HG03045 (cell line): ENCODE results near the gene PPP1R2.
"Not testable (repeated sequence)": the region's sequence is repeated elsewhere in the genome, so short reads cannot be mapped to it uniquely, and the experiment has no call there.

Source experiments
- ATAC-seq: cut with Tn5 transposase; IDR thresholded peaks from one replicate; pipeline ENCODE4 v1.9.1; 2021; ENCODE audit warnings: mild to moderate bottlenecking, moderate library complexity; ENCODE audit not compliant: unreplicated experiment

Gene PPP1R2

DNA sequence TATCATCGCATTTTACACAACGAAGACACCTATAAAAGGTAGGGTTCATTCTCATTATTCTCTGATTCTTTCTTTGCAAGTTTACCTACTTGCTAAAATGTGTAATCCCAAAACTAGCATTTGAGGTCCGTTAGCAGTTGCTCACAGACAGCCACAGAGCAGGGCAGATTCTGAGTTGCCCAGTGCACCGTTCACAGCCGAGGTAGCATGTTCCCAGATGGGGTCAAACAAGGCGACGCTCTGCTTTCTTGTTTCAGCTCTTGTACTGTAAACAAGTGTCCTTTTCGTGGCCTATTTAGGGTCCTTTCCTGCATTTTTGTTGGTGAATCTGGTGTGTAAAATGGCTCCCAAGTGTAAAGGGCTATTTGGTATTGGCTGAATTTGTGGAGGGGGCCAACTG, 3.1 kb downstream of the PPP1R2 start:
- ATAC-seq, result no peak

DNA sequence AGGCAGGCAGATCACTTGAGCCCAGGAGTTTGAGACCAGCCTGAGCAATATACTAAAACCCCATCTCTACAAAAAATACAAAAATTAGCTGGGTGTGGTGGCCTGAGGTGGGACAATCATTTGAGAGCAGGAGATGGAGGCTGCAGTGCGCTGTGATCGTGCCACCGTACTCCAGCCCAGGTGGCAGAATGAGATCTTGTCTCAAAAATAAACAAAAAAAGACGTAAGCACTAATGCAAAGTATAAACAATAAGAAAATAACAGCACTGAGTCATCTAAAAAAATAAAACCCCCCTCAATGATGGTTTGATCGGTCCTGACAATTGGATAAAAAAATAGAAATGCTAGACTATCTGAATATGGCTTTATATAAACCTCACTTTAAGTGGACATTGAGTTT, 3.6 kb downstream of the PPP1R2 start:
- ATAC-seq, result no peak

- ATAC-seq, result peak; percentile 55
Observed at GRCh38 chr3:195537995-195538394, 5.1 kb downstream of the PPP1R2 start.

DNA sequence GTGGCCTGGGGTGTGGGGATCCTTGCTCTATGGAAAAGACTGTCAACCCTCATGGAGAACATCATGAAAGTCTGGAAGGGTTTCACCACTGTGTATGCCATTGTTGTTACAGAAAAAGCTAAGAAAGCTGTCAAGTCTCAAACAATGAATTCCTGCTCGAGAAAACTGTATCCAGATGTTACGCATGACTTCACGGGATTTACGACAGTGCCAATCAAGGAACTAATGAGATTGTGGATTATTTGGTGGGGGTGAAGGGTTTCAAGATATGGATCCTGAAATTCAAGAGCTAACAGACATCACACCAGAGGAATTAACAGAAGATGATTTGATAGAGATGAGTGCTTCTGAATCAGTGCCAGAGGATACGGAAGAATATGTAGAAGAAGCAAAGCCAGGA, 7.8 kb downstream of the PPP1R2 start:
- no peak for ATAC-seq

DNA sequence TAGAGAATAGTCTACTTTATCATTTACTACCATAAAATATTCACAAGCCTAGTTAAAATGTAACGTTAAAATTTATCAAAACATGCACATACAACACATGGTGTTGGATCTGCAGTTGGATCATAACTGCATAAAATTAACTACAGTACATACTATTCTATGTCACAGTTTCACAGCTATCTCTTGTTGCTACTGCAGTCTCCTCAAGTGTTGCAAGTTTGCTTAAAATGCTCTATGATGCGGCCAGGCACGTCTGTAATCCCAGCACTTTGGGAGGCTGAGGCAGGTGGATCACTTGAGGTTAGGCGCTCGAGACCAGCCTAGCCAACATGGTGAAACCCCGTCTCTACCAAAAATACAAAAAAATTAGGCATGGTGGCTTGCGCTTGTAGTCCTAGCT, 10.3 kb downstream of the PPP1R2 start:
- no peak for ATAC-seq

GRCh38 chr3:195532345-195532744, 10.8 kb downstream of the PPP1R2 start:
- no peak for ATAC-seq

DNA sequence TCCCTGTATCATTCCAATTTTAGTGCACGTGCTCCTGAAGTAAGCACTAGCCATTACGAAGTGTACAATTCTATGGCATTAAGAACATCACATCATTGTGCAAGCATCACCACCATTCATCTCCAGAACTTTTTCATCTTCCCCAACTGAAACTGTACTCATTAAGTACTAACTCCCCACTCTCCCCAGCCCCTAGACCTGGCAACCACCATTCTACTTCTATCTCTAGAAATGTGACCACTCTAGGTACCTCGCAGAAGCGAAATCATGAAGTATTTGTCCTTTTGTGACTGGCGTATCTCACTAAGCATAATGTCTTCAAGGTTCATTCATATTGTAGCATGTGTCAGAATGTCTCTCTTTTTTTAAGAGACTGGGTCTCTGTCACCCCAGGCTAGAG, 11.4 kb downstream of the PPP1R2 start:
- ATAC-seq, result no peak

- ATAC-seq, result no peak
Observed at GRCh38 chr3:195526492-195526891, 16.6 kb downstream of the PPP1R2 start.

DNA sequence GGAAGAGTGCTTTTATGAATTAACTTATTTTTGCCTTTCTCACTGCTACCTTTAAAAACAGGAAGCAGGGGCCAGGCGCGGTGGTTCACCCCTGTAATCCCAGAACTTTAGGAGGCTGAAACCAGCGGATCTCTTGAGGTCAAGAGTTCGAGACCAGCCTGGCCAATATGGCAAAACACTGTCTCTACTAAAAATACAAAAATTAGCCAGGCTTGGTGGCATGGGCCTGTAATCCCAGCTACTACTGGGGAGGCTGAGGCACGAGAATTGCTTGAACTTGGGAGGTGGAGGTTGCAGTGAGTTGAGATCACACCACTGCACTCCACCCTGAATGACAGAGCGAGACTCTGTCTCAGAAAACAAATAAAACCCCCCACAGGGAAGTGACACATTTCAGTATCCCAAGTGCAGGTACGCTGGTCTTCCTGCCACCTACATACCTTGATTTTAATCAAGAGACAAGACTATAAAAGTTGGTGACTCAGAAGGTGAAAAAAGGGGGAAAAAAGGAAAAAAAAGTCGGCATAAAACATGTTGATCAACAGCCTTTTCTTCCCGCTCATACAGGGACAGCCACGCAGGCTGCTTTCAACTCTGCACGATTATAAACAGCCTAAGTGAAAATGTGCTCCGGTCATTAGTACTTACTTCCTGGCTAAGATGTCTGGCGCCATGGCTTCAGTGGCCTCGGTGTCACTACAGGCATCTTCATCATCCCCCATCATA, 18.8 kb downstream of the PPP1R2 start:
- ATAC-seq, result no peak

GRCh38 chr3:195522254-195523023, 20.7 kb downstream of the PPP1R2 start:
- ATAC-seq, result no peak

DNA sequence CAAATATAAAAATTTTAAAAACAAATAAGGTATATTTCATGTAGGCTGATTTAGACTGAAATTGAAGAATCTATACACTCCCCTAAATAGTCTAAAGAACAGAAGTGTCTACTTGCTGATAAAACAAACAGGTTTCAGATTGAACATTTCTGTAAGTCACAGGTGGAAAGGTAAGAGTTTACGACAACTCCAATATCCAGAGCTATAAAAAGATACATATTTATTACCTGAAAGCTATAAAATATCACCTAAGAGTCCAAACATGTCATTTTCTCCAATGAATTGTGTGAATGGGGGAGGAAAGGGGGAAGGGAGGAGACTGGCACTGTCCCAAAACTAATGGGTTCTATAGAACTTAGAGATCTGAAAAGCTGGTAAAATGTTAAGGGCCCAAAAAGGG, 26.1 kb downstream of the PPP1R2 start:
- ATAC-seq, result no peak

DNA sequence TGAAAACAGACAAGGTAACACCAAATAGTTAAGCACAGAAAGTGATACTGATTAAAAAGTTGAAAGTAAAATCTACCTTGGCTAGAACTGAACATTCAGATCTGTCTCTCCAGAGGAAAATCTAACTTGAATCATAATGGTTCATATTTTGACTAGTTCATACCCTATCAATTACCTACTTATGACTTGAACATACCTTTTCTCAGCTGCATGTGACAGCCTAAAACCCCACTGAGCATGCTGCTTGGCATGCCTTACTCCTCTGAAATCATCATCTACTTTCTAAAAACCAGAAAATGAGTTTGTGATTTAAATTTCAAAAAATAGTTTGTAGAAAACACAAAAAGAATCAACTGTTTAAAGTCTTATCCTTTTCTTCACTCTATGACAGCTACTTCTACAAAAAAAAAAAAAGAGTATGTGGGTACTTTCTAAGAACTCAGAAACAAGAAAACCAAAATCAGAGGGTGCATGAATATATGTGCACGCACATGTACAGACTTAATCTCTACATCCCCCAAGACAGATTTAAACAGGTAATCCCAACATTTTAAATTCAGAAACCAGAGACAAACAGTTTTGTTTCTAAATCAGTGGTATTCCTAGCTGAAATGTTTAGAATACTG, 28.4 kb downstream of the PPP1R2 start:
- not testable (repeated sequence) for ATAC-seq

DNA sequence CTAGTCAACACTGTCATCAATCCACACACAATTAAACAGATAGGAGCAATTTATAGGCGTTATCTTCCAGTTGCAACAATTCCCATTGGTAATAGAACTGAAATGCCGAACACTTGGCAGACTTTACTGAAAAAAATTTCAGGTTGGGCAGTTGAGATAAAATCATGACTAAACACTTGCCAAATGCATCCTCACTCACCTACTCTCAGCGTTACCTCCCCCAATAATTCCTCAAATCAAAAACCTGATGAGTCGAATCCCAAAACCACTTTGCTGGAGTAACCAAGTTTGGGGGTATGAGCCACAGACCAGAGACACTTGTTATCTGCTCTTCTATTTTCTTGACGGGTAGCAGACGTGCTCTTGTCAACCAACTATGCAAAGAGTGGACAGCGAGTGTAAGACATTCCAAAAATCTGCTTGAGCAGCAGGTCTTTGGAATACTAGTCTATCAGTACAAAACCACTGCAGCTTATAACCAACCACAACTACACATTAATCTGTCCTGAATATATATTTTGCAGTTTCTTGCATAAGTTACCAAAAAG, 30.3 kb downstream of the PPP1R2 start:
- no peak for ATAC-seq

- no peak for ATAC-seq
Observed at GRCh38 chr3:195511136-195511535, 32.0 kb downstream of the PPP1R2 start.

- no peak for ATAC-seq
Observed at GRCh38 chr3:195508185-195508584, 34.9 kb downstream of the PPP1R2 start.

DNA sequence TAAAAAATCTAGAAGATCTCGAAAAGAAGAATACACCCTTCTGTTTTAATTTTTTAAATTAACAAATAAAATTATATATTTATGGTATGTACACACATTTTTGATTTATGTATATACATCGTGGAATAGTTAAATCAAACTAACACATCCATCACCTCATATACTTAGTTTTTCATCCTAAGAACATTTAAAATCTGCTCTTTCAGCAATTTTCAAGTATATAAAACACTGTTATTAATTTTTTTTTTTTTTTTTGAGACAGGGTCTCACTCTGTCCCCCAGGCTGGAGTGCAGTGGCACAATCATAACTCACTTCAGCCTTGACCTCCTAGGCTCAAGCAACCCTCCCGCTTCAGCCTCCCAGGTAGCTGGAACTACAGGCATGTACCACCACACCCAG, 67.5 kb downstream of the PPP1R2 start:
- ATAC-seq, result no peak

GRCh38 chr3:195475116-195475515, 68.0 kb downstream of the PPP1R2 start:
- not testable (repeated sequence) for ATAC-seq

GRCh38 chr3:195468841-195469240, 74.3 kb downstream of the PPP1R2 start:
- no peak for ATAC-seq

- no peak for ATAC-seq
Observed at GRCh38 chr3:195468391-195468776, 74.7 kb downstream of the PPP1R2 start.

- ATAC-seq, result no peak
Observed at GRCh38 chr3:195467641-195468390, 75.3 kb downstream of the PPP1R2 start.

DNA sequence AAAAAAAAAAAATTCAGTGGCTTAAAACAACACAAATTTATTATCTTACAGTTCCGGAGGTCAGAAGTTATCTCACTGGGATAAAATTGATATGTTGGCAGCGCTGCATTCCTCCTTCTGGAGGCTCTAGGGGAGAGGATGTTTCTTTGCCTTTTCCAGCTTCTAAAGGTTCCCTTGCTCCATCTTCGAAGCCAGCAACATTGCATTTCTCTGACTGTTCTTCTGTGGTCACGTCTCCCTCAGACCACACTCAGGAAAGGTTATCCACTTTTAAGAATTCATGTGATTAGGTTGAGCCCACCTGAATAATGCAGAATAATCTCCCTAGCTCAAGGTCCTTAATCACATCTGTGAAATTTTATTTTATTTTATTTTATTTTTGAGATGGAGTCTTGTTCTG, 76.9 kb downstream of the PPP1R2 start:
- ATAC-seq, result no peak
